HepG2 (cell line): ENCODE measurements around the gene FAM13B. TPM values are rescaled to one million over a fixed set of nuclear protein-coding genes. Genes with fewer than 3 reads are reported as not detected.

ENCODE experiments used
- ATAC-seq: fragments of 200-7000 bp; cut with Tn5 transposase; 3 replicates; pipeline ENCODE4 v1.9.1; 2020; ENCODE audit warnings: mild to moderate bottlenecking, moderate library complexity
- BruUV-seq: library from RNA; stranded (reverse); fragments of 400-500 nt; replicated peaks from 2 replicates; lab custom pipeline; 2021; lab: Mats Ljungman, UMichigan
- CTCF ChIA-PET: fragments of 300-600 bp; formaldehyde crosslinking; extraction: SDS; loops from one replicate; lab custom pipeline; 2021; ENCODE audit warnings: low total read pairs, inconsistent platforms, low intra/inter-chr PET ratio; lab: Yijun Ruan, JAX
- POLR2A ChIA-PET: fragments of 350-600 bp; sonication (Branson Sonifier 250); formaldehyde crosslinking; loops from one replicate; lab custom pipeline; 2020; ENCODE audit warnings: antibody characterized with exemption, inconsistent platforms; lab: Yijun Ruan, JAX
- DNase-seq: peaks from one replicate; pipeline ENCODE4 v3.0.0-alpha.2; 2015; ENCODE audit warnings: low spot score
- FAIRE-seq: peaks from 3 replicates; lab custom pipeline; 2011; peaks lifted over from hg19 to GRCh38; lab: Jason Lieb, UNC
- H2AFZ ChIP-seq: one replicate; pipeline ENCODE4 v1.6.1; 2011; ENCODE audit warnings: low read length, inconsistent platforms
- H3K27ac ChIP-seq: fragments of 300-600 bp; 3 replicates; pipeline ENCODE4 v1.8.0; 2011; ENCODE audit warnings: mixed run types, mild to moderate bottlenecking, mixed read lengths, low read length, inconsistent platforms; ENCODE audit not compliant: insufficient read depth; ENCODE audit errors: extremely low read length
- H3K27me3 ChIP-seq, 2 experiments: fragments of 200-600 bp in 1 of 2; 2 replicates in 1 of 2; 3 replicates in 1 of 2; pipeline versions ENCODE4 v1.6.0 to v1.8.0; 2011; ENCODE audit warnings: low read length in 2 of 2, mild to moderate bottlenecking in 2 of 2, moderate library complexity in 2 of 2, inconsistent platforms in 1 of 2; ENCODE audit not compliant: insufficient read depth in 2 of 2, control insufficient read depth in 1 of 2
- H3K36me3 ChIP-seq, 2 experiments: fragments of 200-600 bp in 1 of 2; replicated peaks in 1 of 2; 2 replicates in 1 of 2; 3 replicates in 1 of 2; pipeline versions ENCODE4 v1.5.1 to v1.8.0; 2011; ENCODE audit warnings: low read length in 2 of 2, inconsistent platforms in 1 of 2; ENCODE audit not compliant: insufficient read depth in 2 of 2, control insufficient read depth in 1 of 2
- H3K4me1 ChIP-seq: 2 replicates; pipeline ENCODE4 v1.5.1; 2012; ENCODE audit warnings: low read length, inconsistent platforms; ENCODE audit not compliant: insufficient read depth
- H3K4me2 ChIP-seq: 2 replicates; pipeline ENCODE4 v1.6.0; 2011; ENCODE audit warnings: low read depth, low read length, inconsistent platforms
- H3K4me3 ChIP-seq, 3 experiments: fragments of 200-600 bp in 1 of 3; sonication (generic), shearing (Covaris generic) in 1 of 3; replicated peaks in 1 of 3; 2 replicates each; pipeline ENCODE4 v1.5.1; 2011 to 2016; ENCODE audit warnings: low read length in 3 of 3, inconsistent platforms in 2 of 3, low read depth in 2 of 3, mild to moderate bottlenecking in 2 of 3, control low read depth in 1 of 3, mixed read lengths in 1 of 3; ENCODE audit not compliant: insufficient read depth in 1 of 3
- H3K79me2 ChIP-seq: one replicate; pipeline ENCODE4 v1.6.1; 2011; ENCODE audit warnings: low read length, inconsistent platforms; ENCODE audit not compliant: insufficient read depth
- H3K9ac ChIP-seq: 2 replicates; pipeline ENCODE4 v1.6.0; 2011; ENCODE audit warnings: mild to moderate bottlenecking, low read depth, low read length, inconsistent platforms; ENCODE audit not compliant: insufficient read depth
- H3K9me3 ChIP-seq: 2 replicates; pipeline ENCODE4 v1.5.1; 2012; ENCODE audit warnings: mild to moderate bottlenecking, low read length
- H4K20me1 ChIP-seq: 2 replicates; pipeline ENCODE4 v1.6.0; 2011; ENCODE audit warnings: inconsistent platforms, mild to moderate bottlenecking, low read length, moderate library complexity; ENCODE audit not compliant: insufficient read depth
- FOXP1 ChIP-seq, 2 experiments: fragments of 450-650 bp in 1 of 2; IDR thresholded peaks; 2 replicates each; pipeline ENCODE4 v1.6.1; 2017 to 2018; ENCODE audit warnings: antibody characterized with exemption in 1 of 2
- HNF1A ChIP-seq, 2 experiments: sonication (generic) in 1 of 2; formaldehyde crosslinking in 1 of 2; IDR thresholded peaks; 2 replicates each; pipeline versions ENCODE4 v1.4.0 to v1.6.1; 2016 to 2020; ENCODE audit warnings: borderline replicate concordance in 1 of 2, low read depth in 1 of 2, mild to moderate bottlenecking in 1 of 2, missing genetic modification reagents in 1 of 2
- KLF6 ChIP-seq: IDR thresholded peaks from 2 replicates; pipeline ENCODE4 v1.8.0; 2016; ENCODE audit warnings: missing biosample characterization, missing genetic modification reagents
- POGK ChIP-seq: sonication (generic); formaldehyde crosslinking; conservative IDR thresholded peaks from 2 replicates; pipeline ENCODE4 v1.8.0; 2022; ENCODE audit warnings: mild to moderate bottlenecking, moderate library complexity, missing genetic modification reagents
- ZMYM2 ChIP-seq: sonication (generic); formaldehyde crosslinking; IDR thresholded peaks from 2 replicates; pipeline ENCODE4 v1.8.0; 2022; ENCODE audit warnings: mild to moderate bottlenecking, missing genetic modification reagents
- ZNF282 ChIP-seq: fragments of 450-650 bp; IDR thresholded peaks from 2 replicates; pipeline ENCODE4 v1.6.1; 2018; ENCODE audit not compliant: partially characterized antibody
- ZNF614 ChIP-seq: IDR thresholded peaks from 2 replicates; pipeline ENCODE4 v1.6.1; 2018; ENCODE audit warnings: missing biosample characterization, missing genetic modification reagents, inconsistent platforms, borderline replicate concordance
- ZNF766 ChIP-seq: sonication (generic); formaldehyde crosslinking; IDR thresholded peaks from 2 replicates; pipeline ENCODE4 v1.5.0; 2020; ENCODE audit warnings: missing genetic modification reagents, borderline replicate concordance
- WGBS: methylation state at CpG from one replicate; pipeline ENCODE4 v1.1.6; 2017; ENCODE audit warnings: low lambda C conversion rate; 5-methylcytosine and 5-hydroxymethylcytosine counted together
- in situ Hi-C: cut with HindIII; loops from 2 replicates; pipeline ENCODE4 v1.10.0; 2017; ENCODE audit warnings: low pct_unique_long_range_greater_than_20kb; ENCODE audit not compliant: extremely low pct_ligation_motif_present
- intact Hi-C: fragments of 100-400 bp; cut with micrococcal nuclease; formaldehyde crosslinking; loops from one replicate; pipeline ENCODE4 v1.10.0; 2022; ENCODE audit not compliant: unreplicated experiment
- polyA plus RNA-seq, 8 experiments: library from polyadenylated mRNA; depleted of rRNA in 3 of 8; stranded (reverse) in 7 of 8; unstranded in 1 of 8; fragments of >200 nt; fragmentation: Illumina TruSeq in 4 of 8; extraction: Trizol in 4 of 8; gene quantifications; 2 replicates each; pipeline versions ENCODE4 v1.2.1 to v1.2.3, GENCODE V29; 2011 to 2016; ENCODE audit warnings: low read depth in 4 of 8, missing spikeins in 1 of 8, mixed read lengths in 1 of 8; ENCODE audit not compliant: insufficient read depth in 1 of 8
- total RNA-seq, 5 experiments: library from RNA; depleted of rRNA; stranded (reverse); fragments of >200 nt; fragmentation: Illumina TruSeq; extraction: Trizol; gene quantifications; 2 replicates each; pipeline ENCODE4 v1.2.3, GENCODE V29; 2016; ENCODE audit warnings: low read depth in 1 of 5

Gene FAM13B
- total and polyA plus RNA-seq, 2 of the 13 experiments (the other 11 are each of a cell fraction or from before 2014, with no cell fraction given) = 6.9 to 11.5 TPM

GRCh38 chr5:137896560-137896959 is 136.3 kb downstream of the FAM13B start (continued):
- no peak for TF ChIP-seq POGK (CRISPR knock-in tag)

- ChIA-PET CTCF (no interaction called here), POLR2A (no interaction called here)
- BruUV-seq = no TSS peak
- in situ Hi-C loops (no loop called here), intact Hi-C loops (loop anchor here (10.0 kb wide), 1 partner anchor 140 kb away; the partner anchor contains the start of gene HNRNPA0)
- no peak overlapping the region for H2AFZ ChIP-seq
- H3K27me3 ChIP-seq = no peaks in the 10 kb centered on the region
- H3K9me3 ChIP-seq = no peaks in the 10 kb centered on the region
- DNase-seq (no peak), ATAC-seq (no peak), FAIRE-seq (no peak)
- H3K4me3 ChIP-seq = no peak overlapping the region
- H3K27ac ChIP-seq = no peak overlapping the region
- H3K79me2 ChIP-seq = no peaks in the 10 kb centered on the region
- no peak overlapping the region for H3K9ac ChIP-seq
- no peaks in the 10 kb centered on the region for H3K36me3 ChIP-seq
- H3K4me1 ChIP-seq = peaks cover 50% of the 10 kb centered on the region
- H4K20me1 ChIP-seq = no peaks in the 10 kb centered on the region
- no peak overlapping the region for H3K4me2 ChIP-seq
- TF ChIP-seq ZNF766 (no peak), FOXP1 (IDR thresholded peaks at IDR 0.05) (no peak), FOXP1 (CRISPR knock-in tag; IDR thresholded peaks at IDR 0.05) (0 out of 2 replicates have a peak, but pooled peaks have one; percentile 9)
These were observed 138.3 kb downstream of the FAM13B start for GRCh38 chr5:137894586-137894985.

- ATAC-seq = peak; percentile 64; the same call in 2 of the 3 replicates
- intact Hi-C loops (loop anchor here (10.0 kb wide), 1 partner anchor 137 kb away; the partner anchor contains the start of gene HNRNPA0), in situ Hi-C loops (no loop called here)
- peaks cover 34% of the 10 kb centered on the region for H3K4me1 ChIP-seq
- POLR2A ChIA-PET = no interaction called here
- no peaks in the 10 kb centered on the region for H3K9me3 ChIP-seq
- no peak overlapping the region for H3K4me2 ChIP-seq
- 0 out of 5 replicates have a peak, but pooled peaks cover 0 to 3% of the 10 kb centered on the region in 2 experiments for H3K27me3 ChIP-seq
- CTCF ChIA-PET = no interaction called here
- H3K36me3 ChIP-seq = no peaks in the 10 kb centered on the region
- H4K20me1 ChIP-seq = no peaks in the 10 kb centered on the region
- WGBS = 58% methylated on average over 3 of the region's 3 CpGs
- no TSS peak for BruUV-seq
- H3K79me2 ChIP-seq = no peaks in the 10 kb centered on the region
- DNase-seq = peak; percentile 7
- H2AFZ ChIP-seq = no peak overlapping the region
- no peak overlapping the region for H3K9ac ChIP-seq
- no peak for FAIRE-seq
- no peak overlapping the region for H3K4me3 ChIP-seq
- H3K27ac ChIP-seq = no peak overlapping the region
- TF ChIP-seq KLF6 (no peak), ZNF282 (no peak), ZMYM2 (CRISPR knock-in tag) (0 out of 2 replicates have a peak, but pooled peaks have one; percentile 64), ZNF614 (CRISPR knock-in tag) (no peak), HNF1A (IDR thresholded peaks at IDR 0.05; ENCODE audit: low read depth) (no peak), HNF1A (CRISPR knock-in tag; IDR thresholded peaks at IDR 0.05; ENCODE audit: borderline replicate concordance) (no peak)
These were observed 141.0 kb downstream of the FAM13B start for GRCh38 chr5:137891849-137892248.
